NB4 (cell line): ENCODE results near the gene POLD1.
"Not testable (repeated sequence)": the region's sequence is repeated elsewhere in the genome, so short reads cannot be mapped to it uniquely, and the experiment has no call there.

Source experiments
- DNase-seq: peaks from one replicate; pipeline ENCODE4 v3.0.0; 2010; ENCODE audit warnings: low read depth
- H3K4me3 ChIP-seq: one replicate; pipeline ENCODE4 v1.5.1; 2011; ENCODE audit warnings: mild to moderate bottlenecking, low read depth, low read length, moderate library complexity
- MYC ChIP-seq: IDR thresholded peaks from 2 replicates; pipeline ENCODE4 v1.6.1; 2011; ENCODE audit warnings: low read depth, low read length
- POLR2A ChIP-seq: IDR thresholded peaks from 2 replicates; pipeline ENCODE4 v1.6.1; 2011; ENCODE audit warnings: mild to moderate bottlenecking; ENCODE audit not compliant: insufficient read length; ENCODE audit errors: extremely low read depth
- TF ChIP-seq, protein P1 (sequence below): IDR thresholded peaks from one replicate; pipeline ENCODE4 v1.5.1; 2012; ENCODE audit warnings: low read depth, low read length
- TF ChIP-seq, protein P2 (sequence below): IDR thresholded peaks from 2 replicates; pipeline ENCODE4 v1.6.1; 2011; ENCODE audit warnings: low read depth, low read length

Gene POLD1

DNA sequence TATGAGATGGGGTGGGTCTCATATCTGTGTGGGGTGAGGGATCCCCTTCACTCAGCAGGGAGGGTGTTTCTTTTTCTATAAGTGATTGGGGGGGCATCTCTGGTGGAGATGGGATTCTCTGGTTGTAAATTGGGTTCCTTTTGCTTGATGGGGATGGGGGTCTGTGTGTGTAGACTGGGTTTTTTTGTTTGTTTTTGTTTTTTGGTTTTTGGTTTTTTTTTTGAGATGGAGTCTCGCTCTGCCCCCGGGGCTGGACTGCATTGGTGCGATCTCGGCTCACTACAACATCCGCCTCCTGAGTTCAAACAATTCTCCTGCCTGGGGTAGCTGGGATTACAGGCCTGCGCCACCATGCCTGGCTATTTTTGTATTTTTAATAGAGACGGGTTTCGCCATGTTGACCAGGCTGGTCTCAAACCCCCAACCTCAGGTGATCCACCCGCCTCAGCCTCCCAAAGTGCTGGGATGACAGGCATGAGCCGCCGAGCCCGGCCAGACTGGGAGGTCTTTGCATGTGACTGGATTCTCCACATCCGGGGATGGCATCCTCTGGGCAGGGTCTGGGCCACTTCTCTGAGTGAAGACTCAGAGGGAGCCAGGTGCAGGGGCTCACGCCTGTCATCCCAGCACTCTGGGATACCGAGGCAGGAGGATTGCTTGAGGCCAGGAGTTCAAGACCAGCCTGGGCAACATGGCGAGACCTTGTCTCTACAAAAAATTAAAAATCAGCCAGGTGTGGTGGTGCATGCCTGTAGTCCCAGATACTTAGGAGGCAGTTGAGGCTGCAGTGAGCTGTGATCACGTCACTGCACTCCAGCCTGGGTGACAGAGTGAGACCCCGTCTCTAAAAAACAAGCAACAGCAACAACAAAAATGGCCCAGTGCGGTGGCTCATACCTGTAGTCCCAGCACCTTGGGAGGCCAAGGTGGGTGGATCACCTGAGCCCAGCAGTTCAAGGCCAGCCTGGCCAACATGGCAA lies 49.3 kb downstream of the POLD1 start:
- H3K4me3 ChIP-seq: no peak overlapping the region
- TF ChIP-seq, protein P1, sequence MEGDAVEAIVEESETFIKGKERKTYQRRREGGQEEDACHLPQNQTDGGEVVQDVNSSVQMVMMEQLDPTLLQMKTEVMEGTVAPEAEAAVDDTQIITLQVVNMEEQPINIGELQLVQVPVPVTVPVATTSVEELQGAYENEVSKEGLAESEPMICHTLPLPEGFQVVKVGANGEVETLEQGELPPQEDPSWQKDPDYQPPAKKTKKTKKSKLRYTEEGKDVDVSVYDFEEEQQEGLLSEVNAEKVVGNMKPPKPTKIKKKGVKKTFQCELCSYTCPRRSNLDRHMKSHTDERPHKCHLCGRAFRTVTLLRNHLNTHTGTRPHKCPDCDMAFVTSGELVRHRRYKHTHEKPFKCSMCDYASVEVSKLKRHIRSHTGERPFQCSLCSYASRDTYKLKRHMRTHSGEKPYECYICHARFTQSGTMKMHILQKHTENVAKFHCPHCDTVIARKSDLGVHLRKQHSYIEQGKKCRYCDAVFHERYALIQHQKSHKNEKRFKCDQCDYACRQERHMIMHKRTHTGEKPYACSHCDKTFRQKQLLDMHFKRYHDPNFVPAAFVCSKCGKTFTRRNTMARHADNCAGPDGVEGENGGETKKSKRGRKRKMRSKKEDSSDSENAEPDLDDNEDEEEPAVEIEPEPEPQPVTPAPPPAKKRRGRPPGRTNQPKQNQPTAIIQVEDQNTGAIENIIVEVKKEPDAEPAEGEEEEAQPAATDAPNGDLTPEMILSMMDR: no peak
- TF ChIP-seq, protein P2, sequence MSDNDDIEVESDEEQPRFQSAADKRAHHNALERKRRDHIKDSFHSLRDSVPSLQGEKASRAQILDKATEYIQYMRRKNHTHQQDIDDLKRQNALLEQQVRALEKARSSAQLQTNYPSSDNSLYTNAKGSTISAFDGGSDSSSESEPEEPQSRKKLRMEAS: no peak
- no peak for TF ChIP-seq MYC
- no peak for TF ChIP-seq POLR2A

DNA sequence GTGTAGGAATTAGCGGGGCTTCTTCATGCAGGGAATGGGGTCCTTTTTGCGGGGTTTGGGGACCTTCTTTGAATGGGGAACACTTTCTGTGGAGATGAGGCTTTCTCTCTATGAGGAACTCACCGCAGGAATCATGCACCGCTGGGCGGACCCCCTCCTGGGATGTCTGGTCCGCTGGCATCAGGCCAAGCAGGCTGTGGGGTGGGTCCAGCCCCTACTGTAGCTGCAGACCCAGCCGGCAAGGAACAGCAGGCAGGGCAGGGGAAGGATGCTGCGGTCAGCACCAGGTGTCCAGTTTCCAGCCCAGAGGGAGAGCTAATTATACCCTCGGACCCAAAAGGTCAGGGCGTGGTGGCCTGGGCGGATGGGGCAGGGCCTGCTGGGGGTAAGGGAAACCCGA lies 50.4 kb downstream of the POLD1 start:
- TF ChIP-seq MYC (no peak), POLR2A (no peak)
- TF ChIP-seq, protein P2: no peak
- TF ChIP-seq, protein P1: no peak
- no peak for DNase-seq
- no peak overlapping the region for H3K4me3 ChIP-seq

More for the DNA sequence above, 49.3 kb downstream of the POLD1 start:
- DNase-seq: no peak

DNA sequence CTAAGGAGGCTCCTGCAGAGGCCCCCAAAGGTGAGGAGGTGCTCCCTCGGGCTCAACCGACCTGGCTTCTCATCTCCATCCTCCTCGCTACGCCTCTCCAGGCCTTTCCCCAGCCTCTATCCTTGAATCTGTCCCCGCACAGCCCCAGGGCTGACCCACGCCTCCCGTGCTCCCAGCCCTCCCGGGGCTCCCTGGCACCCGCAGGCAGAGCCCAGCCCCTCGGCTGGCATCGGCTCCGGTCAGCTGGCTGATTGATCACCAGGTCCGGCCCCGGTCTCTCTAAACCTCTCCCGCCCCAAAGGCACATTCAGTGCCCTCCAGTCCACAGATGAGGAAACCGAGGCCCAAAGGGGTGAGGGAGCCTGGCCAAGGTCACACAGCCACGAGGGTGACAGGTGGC lies 51.1 kb downstream of the POLD1 start:
- H3K4me3 ChIP-seq: no peak overlapping the region
- DNase-seq: no peak
- TF ChIP-seq POLR2A: no peak
- TF ChIP-seq, protein P2: no peak
- TF ChIP-seq, protein P1: no peak
- TF ChIP-seq MYC: no peak

DNA sequence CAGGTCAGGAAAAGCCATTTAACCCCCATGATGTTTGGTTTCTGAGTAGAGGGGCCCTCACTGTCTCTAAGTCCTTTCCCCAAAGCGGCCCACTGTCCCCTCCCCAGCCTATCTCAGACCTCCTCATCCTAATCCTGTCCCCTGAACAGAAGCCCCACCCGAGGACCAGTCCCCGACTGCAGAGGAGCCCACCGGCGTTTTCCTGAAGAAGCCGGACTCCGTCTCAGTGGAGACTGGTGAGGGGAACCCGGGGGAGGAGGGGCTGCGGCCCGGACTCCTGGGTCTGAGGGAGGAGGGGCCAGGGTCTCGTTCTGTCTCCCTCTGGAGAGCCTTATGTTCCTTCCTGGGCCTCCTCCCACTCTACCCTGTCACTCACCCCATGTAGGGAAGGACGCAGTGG lies 51.5 kb downstream of the POLD1 start:
- TF ChIP-seq, protein P2: no peak
- TF ChIP-seq, protein P1: no peak
- no peak for TF ChIP-seq POLR2A
- no peak for TF ChIP-seq MYC
- DNase-seq: no peak
- no peak overlapping the region for H3K4me3 ChIP-seq

DNA sequence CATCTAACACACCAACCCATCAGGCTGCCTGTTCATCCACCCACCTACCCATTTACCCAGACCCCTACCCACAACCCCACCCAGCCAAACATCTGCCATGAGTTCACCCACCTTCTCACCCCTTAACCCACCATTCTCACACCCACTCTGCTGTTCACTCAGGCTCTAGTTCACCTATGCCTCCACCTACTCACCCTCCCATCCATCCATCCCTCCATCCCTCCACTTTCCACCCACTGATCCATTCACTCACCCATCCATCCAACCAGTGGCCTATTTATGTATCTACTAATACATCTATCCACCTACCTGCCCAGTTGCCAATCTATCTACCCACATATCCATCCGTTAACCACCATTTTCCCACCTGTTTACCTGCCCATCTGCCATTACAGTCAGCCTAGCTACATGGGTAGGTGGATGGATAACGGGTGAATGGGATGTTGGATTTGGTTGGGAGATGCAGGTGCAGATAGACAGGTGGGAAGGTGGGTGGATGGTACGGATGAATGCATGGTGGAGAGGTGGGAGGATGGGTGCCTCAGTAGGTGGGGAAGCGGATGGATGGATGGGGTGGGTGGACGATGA lies 53.8 kb downstream of the POLD1 start:
- DNase-seq: no peak
- TF ChIP-seq, protein P1: no peak
- TF ChIP-seq POLR2A (no peak), MYC (no peak)
- TF ChIP-seq, protein P2: no peak
- no peak overlapping the region for H3K4me3 ChIP-seq

DNA sequence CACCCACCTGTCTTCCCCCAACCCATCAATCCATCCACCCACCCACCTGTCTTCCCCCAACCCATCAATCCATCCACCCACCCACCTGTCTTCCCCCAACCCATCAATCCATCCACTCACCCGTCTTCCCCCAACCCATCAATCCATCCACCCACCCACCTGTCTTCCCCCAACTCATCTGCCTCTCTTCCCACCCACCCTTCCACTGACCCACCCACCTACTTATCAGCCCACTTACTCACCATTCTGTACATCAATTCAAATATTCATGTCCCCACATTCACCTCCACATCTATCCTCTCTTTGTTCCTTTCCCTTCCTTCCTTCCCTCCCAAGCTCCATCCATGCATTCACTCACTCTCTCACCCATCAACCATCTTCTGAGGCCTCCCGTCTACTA lies 55.0 kb downstream of the POLD1 start:
- not testable (repeated sequence) for DNase-seq, H3K4me3 ChIP-seq
